Esophagus muscularis mucosa (tissue), 4 donors: Measurements from ENCODE around the gene TMA7.

Source experiments
- EP300 ChIP-seq: sonication (generic); formaldehyde crosslinking; IDR thresholded peaks from one replicate; pipeline ENCODE4 v1.6.1; 2017; ENCODE audit warnings: antibody characterized with exemption
- POLR2A ChIP-seq: fragments of 450-650 bp; IDR thresholded peaks from one replicate; pipeline ENCODE4 v1.6.1; 2017; ENCODE audit warnings: antibody characterized with exemption, moderate library complexity, mild to moderate bottlenecking, low read depth
- POLR2AphosphoS5 ChIP-seq, 2 donors: sonication (generic); formaldehyde crosslinking; IDR thresholded peaks; one replicate each; pipeline ENCODE4 v1.6.1; 2017; ENCODE audit warnings: antibody characterized with exemption in 2 of 2
- TF ChIP-seq, protein P1 (sequence below), 3 experiments: fragments of 200-600 bp in 2 of 3; fragments of 450-650 bp in 1 of 3; sonication (generic) in 2 of 3; IDR thresholded peaks; one replicate each; pipeline ENCODE4 v1.5.1; 2017 to 2019; ENCODE audit warnings: antibody characterized with exemption in 3 of 3, mild to moderate bottlenecking in 2 of 3, moderate library complexity in 1 of 3

DNA sequence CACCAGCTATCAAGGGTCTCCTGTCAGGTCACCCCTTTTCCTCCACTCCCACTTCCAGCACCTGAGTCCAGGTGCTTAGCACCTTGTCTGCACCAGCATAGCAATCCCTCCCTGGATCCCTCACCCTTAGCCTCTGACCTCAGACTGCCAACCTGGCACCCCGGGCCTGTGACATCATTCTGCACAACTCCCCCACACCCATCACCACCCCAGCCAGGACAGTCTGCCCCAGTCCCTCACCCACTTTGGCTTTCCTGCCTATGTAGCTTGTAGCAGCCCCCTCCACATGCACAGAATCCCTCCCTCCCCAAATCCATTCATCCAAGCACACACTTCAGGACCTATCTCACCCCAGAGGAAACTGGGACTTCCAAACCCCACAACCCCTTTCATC, 9.4 kb upstream of the TMA7 start:
- TF ChIP-seq, protein P1, sequence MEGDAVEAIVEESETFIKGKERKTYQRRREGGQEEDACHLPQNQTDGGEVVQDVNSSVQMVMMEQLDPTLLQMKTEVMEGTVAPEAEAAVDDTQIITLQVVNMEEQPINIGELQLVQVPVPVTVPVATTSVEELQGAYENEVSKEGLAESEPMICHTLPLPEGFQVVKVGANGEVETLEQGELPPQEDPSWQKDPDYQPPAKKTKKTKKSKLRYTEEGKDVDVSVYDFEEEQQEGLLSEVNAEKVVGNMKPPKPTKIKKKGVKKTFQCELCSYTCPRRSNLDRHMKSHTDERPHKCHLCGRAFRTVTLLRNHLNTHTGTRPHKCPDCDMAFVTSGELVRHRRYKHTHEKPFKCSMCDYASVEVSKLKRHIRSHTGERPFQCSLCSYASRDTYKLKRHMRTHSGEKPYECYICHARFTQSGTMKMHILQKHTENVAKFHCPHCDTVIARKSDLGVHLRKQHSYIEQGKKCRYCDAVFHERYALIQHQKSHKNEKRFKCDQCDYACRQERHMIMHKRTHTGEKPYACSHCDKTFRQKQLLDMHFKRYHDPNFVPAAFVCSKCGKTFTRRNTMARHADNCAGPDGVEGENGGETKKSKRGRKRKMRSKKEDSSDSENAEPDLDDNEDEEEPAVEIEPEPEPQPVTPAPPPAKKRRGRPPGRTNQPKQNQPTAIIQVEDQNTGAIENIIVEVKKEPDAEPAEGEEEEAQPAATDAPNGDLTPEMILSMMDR (IDR thresholded peaks at IDR 0.05): no peak
- TF ChIP-seq POLR2A (no peak), EP300 (no peak), POLR2AphosphoS5 (IDR thresholded peaks at IDR 0.05) (no peak)
